Left ventricle myocardium inferior (tissue), 1 donor: ENCODE data around the gene GUCA1C. TPM values are rescaled to one million over a fixed set of nuclear protein-coding genes. Genes with fewer than 3 reads are reported as not detected.

Experiments
- DNase-seq: peaks from one replicate; pipeline ENCODE4 v3.0.0-alpha.2; 2020
- H3K27ac ChIP-seq: fragments of 200-600 bp; replicated peaks from 2 replicates; pipeline ENCODE4 v1.8.0; 2021
- H3K27me3 ChIP-seq: fragments of 200-600 bp; 2 replicates; pipeline ENCODE4 v1.8.0; 2021; ENCODE audit warnings: low read depth
- H3K36me3 ChIP-seq: fragments of 200-600 bp; 2 replicates; pipeline ENCODE4 v1.8.0; 2021
- H3K4me1 ChIP-seq: fragments of 200-600 bp; 2 replicates; pipeline ENCODE4 v1.8.0; 2021
- H3K4me3 ChIP-seq: fragments of 200-600 bp; 2 replicates; pipeline ENCODE4 v1.8.0; 2021; ENCODE audit warnings: mild to moderate bottlenecking, moderate library complexity
- H3K9me3 ChIP-seq: fragments of 200-600 bp; replicated peaks from 2 replicates; pipeline ENCODE4 v1.8.0; 2021
- CTCF ChIP-seq: fragments of 200-600 bp; IDR thresholded peaks from 2 replicates; pipeline ENCODE4 v1.8.0; 2021; ENCODE audit warnings: antibody characterized with exemption, mild to moderate bottlenecking, borderline replicate concordance
- intact Hi-C: fragments of 100-400 bp; cut with micrococcal nuclease; formaldehyde crosslinking; loops from one replicate; pipeline ENCODE4 v1.11.0; 2022
- long read RNA-seq: library from polyadenylated mRNA; unstranded; transcript quantifications from one replicate; pipeline ENCODE4 v2.0.0, GENCODE V29; 2021
- total RNA-seq: library from RNA; stranded (reverse); fragmentation: NEBNext Ultra II Directional; extraction: Animal tissue kit (Norgen Biotek cat#: 25700); gene quantifications from one replicate; pipeline ENCODE4 v1.2.1, GENCODE V29; 2021
- donor health status: DM: no; HTN: yes; CAD: no; lungs with severe emphysema.

Gene GUCA1C, protein sequence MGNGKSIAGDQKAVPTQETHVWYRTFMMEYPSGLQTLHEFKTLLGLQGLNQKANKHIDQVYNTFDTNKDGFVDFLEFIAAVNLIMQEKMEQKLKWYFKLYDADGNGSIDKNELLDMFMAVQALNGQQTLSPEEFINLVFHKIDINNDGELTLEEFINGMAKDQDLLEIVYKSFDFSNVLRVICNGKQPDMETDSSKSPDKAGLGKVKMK
- total RNA-seq: 5.8 TPM
- long read RNA-seq, partial matches to known transcripts: 0 of 1 reads
- long read RNA-seq, other reads (novel, unspliced or antisense): 0 of 1 reads

DNA sequence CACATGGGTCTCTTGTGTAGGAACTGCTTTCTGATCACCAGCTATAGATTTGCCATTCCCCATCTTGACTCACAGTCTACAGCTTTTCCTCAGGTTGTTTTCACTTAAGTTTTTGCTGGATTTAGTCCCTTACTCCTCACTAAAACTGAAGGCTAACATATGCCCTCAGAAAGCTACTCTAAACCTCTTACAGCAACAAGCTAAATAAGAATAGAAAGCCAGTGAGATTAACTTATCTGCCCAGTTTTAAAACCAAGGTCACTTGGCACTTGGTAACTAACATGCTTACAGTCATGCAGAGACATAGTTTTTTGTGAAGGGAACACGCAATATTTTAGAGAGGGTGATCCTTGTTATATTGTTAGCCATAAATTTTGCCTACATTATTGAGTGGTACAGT is at the start of gene GUCA1C:
Gene GUCA1C, minus strand, starts transcription at position 180 of the 400 bp plus-strand sequence. Its CDS starts 117 bp downstream, at position 63.
- Histone ChIP-seq H3K4me3 (no peak within 1 kb of the TSS), H3K36me3 (no peaks in the 10 kb centered on the region), H3K4me1 (no peaks in the 10 kb centered on the region), H3K27me3 (no peaks in the 10 kb centered on the region), H3K27ac (no peak within 1 kb of the TSS), H3K9me3 (no peaks in the 10 kb centered on the region)
- no peak for DNase-seq
- TF ChIP-seq CTCF: no peak
- intact Hi-C loops: no loop called here

DNA sequence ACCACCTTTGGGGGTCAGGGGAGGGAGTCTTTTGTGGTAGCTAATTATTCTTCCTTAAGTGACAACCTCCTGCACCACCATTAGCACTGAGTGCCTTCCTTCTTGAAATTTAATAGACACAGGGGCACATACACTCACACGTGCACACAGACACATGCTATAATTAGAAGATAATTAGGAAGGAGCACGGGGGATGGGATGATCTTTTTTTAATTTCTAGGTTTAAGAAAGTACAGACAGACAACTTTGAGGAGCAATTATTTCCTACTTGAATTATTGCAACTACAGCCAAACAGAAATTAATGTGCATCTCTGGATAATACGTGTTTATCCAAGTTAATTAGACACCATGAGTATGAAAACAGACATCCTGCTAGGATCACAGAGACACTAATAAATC is 44.8 kb upstream of the GUCA1C start:
- Histone ChIP-seq H3K9me3 (no peaks in the 10 kb centered on the region), H3K4me3 (no peak overlapping the region), H3K4me1 (no peaks in the 10 kb centered on the region), H3K27ac (no peak overlapping the region), H3K36me3 (no peaks in the 10 kb centered on the region), H3K27me3 (peaks cover 5% of the 10 kb centered on the region)
- no peak for TF ChIP-seq CTCF
- no peak for DNase-seq
- intact Hi-C loops: no loop called here

GRCh38 chr3:108985844-108986243 is 32.2 kb upstream of the GUCA1C start:
- Histone ChIP-seq H3K4me3 (no peak overlapping the region), H3K9me3 (no peaks in the 10 kb centered on the region), H3K27me3 (no peaks in the 10 kb centered on the region), H3K27ac (no peak overlapping the region), H3K36me3 (no peaks in the 10 kb centered on the region), H3K4me1 (no peaks in the 10 kb centered on the region)
- intact Hi-C loops: no loop called here
- TF ChIP-seq CTCF: no peak
- no peak for DNase-seq

DNA sequence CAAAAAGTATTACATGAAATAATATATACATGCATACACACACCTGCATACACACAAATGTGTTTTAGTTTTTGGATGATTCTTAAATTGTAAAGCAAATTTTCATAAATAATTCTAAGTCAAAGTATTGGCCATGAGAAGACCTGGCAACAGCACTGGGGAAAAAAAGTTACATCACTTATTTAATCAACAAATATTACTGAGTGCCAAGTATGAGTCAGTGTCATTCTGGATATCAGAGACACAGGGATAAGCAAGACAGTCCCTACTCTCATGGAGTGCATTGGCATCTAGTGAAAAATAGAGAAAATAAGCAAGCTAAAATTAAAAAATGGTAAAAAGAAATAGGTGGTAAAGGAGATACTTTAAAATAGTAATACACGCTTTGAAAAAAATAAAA is 29.4 kb upstream of the GUCA1C start:
- no peak for TF ChIP-seq CTCF
- Histone ChIP-seq H3K9me3 (no peaks in the 10 kb centered on the region), H3K27me3 (no peaks in the 10 kb centered on the region), H3K27ac (no peak overlapping the region), H3K36me3 (no peaks in the 10 kb centered on the region), H3K4me3 (no peak overlapping the region), H3K4me1 (no peaks in the 10 kb centered on the region)
- DNase-seq: no peak
- intact Hi-C loops: no loop called here

DNA sequence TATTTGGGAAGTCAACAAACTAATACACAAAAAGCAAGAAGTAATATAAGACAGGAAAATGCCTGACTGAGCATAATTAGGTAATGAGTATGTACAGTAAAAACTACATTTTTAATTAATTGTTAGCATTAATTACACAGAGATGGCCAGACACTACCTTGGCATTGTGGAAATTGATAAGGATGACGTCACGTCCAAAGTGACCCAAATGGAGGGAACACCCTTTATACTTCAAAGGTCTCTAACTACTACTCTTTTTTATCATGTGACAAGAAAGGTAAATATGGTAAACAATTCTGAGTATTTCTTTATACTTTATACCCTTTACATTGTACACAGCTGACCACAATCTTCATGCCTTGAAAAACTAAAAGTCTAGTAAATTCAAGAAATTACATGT is 22.4 kb upstream of the GUCA1C start:
- Histone ChIP-seq H3K27me3 (no peaks in the 10 kb centered on the region), H3K4me3 (no peak overlapping the region), H3K9me3 (no peaks in the 10 kb centered on the region), H3K36me3 (no peaks in the 10 kb centered on the region), H3K4me1 (no peaks in the 10 kb centered on the region), H3K27ac (no peak overlapping the region)
- DNase-seq: no peak
- no peak for TF ChIP-seq CTCF
- intact Hi-C loops: no loop called here
